ENCODE measurements around the gene VPS37D.

The VPS37D gene

DNA sequence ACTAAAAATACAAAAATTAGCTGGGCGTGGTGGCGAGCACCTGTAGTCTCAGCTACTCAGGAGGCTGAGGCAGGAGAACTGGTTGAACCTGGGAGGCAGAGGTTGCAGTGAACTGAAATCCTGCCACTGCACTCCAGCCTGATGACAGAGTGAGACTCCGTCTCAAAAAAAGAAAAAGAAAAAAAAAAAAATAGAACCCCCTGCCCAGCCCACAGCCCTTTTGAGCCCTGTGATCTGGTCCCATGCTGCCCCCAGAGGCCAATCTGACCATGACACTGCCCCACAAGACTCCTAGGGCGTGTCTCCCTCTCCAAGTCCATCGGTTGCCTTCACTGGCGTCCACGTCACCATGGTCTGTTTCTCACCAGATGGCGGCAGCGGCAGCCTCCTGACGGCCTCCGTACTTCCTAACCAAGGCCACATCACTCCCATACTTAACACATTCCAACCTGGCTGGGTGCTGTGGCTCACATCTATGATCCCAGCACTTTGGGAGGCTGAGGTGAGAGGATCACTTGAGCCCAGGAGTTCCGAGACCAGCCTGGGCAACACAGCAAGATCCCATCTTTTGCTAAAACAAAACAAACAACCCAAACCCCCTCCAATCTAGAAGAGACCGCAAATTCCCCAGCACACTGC lies 33.8 kb downstream of the VPS37D start:
- Histone ChIP-seq H3K79me2 (no peaks in the 10 kb centered on the region), H3K27me3 (ENCODE audit: control insufficient read depth, insufficient read depth, low read length) (no peaks in the 10 kb centered on the region), H3K27ac (no peak overlapping the region), H3K4me1 (no peaks in the 10 kb centered on the region), H3K9me3 (ENCODE audit: control insufficient read depth, low read length) (no peaks in the 10 kb centered on the region), H3K9ac (no peak overlapping the region), H3K36me3 (ENCODE audit: control insufficient read depth, insufficient read depth, low read length) (no peaks in the 10 kb centered on the region), H3K4me3 (ENCODE audit: low read depth, low read length) (no peak overlapping the region), H2AFZ (no peak overlapping the region), H3K4me2 (ENCODE audit: low read length) (no peak overlapping the region)
- TF ChIP-seq, protein P1, sequence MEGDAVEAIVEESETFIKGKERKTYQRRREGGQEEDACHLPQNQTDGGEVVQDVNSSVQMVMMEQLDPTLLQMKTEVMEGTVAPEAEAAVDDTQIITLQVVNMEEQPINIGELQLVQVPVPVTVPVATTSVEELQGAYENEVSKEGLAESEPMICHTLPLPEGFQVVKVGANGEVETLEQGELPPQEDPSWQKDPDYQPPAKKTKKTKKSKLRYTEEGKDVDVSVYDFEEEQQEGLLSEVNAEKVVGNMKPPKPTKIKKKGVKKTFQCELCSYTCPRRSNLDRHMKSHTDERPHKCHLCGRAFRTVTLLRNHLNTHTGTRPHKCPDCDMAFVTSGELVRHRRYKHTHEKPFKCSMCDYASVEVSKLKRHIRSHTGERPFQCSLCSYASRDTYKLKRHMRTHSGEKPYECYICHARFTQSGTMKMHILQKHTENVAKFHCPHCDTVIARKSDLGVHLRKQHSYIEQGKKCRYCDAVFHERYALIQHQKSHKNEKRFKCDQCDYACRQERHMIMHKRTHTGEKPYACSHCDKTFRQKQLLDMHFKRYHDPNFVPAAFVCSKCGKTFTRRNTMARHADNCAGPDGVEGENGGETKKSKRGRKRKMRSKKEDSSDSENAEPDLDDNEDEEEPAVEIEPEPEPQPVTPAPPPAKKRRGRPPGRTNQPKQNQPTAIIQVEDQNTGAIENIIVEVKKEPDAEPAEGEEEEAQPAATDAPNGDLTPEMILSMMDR (IDR thresholded peaks at IDR 0.05): peak; percentile 54

DNA sequence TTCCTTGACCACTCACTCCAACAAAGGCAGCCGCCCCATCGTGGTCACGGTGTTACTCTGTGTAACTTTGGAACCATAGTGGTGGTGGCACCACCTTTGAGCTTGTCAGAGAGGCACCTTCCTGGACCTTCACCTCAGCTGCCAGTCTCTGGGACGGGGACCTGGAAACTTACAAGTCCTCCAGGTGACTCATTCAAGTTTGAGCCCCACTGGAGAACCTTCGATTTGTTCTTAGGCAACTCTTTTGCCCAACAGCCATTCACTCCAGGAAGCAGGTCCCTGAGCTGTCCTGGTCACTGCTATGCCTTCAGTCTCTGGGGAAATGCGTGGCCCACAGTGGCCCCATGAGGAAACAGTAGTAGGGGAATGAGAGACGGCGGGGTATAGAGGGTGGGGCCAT lies 34.6 kb downstream of the VPS37D start:
- no peak overlapping the region for H3K27ac ChIP-seq
- H3K4me1 ChIP-seq: no peaks in the 10 kb centered on the region
- no peak overlapping the region for H2AFZ ChIP-seq
- H3K27me3 ChIP-seq (ENCODE audit: control insufficient read depth, insufficient read depth, low read length): no peaks in the 10 kb centered on the region
- H3K9me3 ChIP-seq (ENCODE audit: control insufficient read depth, low read length): no peaks in the 10 kb centered on the region
- H3K9ac ChIP-seq: no peak overlapping the region
- no peaks in the 10 kb centered on the region for H3K79me2 ChIP-seq
- TF ChIP-seq, protein P1 (IDR thresholded peaks at IDR 0.05): no peak
- no peak overlapping the region for H3K4me2 ChIP-seq (ENCODE audit: low read length)
- H3K36me3 ChIP-seq (ENCODE audit: control insufficient read depth, insufficient read depth, low read length): no peaks in the 10 kb centered on the region
- no peak overlapping the region for H3K4me3 ChIP-seq (ENCODE audit: low read depth, low read length)

DNA sequence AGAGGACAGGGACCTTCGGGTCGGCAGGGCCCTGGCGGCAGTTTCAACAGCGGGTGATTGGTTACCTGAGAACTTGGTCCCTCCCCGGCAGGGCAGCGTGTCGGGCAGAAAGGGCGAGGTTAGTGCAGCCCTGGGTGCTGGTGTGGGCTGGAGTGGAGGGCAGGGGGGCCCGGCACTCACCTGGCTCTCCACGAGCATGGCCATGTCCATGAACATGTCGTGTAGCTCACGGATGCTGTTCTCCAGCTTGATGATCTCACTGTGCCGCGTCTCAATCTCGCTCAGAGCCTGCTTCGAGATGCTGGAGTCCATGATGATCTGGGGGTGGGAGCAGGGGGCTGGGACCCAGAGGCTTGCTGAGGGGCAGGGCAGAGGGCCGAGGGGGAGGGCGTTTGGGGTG lies 35.0 kb downstream of the VPS37D start:
- Histone ChIP-seq H2AFZ (no peak overlapping the region), H3K4me2 (ENCODE audit: low read length) (no peak overlapping the region), H3K4me3 (ENCODE audit: low read depth, low read length) (no peak overlapping the region), H3K9ac (no peak overlapping the region), H3K36me3 (ENCODE audit: control insufficient read depth, insufficient read depth, low read length) (no peaks in the 10 kb centered on the region), H3K9me3 (ENCODE audit: control insufficient read depth, low read length) (no peaks in the 10 kb centered on the region), H3K27ac (no peak overlapping the region), H3K4me1 (no peaks in the 10 kb centered on the region), H3K27me3 (ENCODE audit: control insufficient read depth, insufficient read depth, low read length) (no peaks in the 10 kb centered on the region), H3K79me2 (no peaks in the 10 kb centered on the region)
- TF ChIP-seq, protein P1 (IDR thresholded peaks at IDR 0.05): no peak

DNA sequence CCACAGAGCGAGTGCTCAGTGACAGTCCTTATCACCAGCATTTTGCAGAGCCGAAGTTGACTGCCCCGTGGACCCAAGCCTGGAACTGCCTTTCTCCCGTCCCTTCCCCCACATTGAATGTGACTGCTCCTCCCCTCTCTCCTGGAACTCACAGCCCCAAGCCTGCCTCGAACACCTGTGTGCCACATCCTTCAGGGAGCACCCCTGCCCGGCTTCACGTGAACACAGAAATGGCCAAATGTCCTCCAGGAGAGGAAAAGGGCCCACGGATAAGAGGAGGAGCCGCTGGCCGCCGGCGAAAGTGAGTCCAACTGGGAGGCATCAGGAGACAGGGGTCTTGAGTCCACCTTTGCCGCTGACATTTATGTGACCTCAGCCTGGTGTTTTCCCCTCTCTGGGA lies 35.6 kb downstream of the VPS37D start:
- TF ChIP-seq, protein P1 (IDR thresholded peaks at IDR 0.05): no peak
- H3K9me3 ChIP-seq (ENCODE audit: control insufficient read depth, low read length): no peaks in the 10 kb centered on the region
- no peaks in the 10 kb centered on the region for H3K4me1 ChIP-seq
- H3K36me3 ChIP-seq (ENCODE audit: control insufficient read depth, insufficient read depth, low read length): no peaks in the 10 kb centered on the region
- no peaks in the 10 kb centered on the region for H3K79me2 ChIP-seq
- no peak overlapping the region for H3K9ac ChIP-seq
- no peak overlapping the region for H3K4me3 ChIP-seq (ENCODE audit: low read depth, low read length)
- H3K27ac ChIP-seq: no peak overlapping the region
- no peaks in the 10 kb centered on the region for H3K27me3 ChIP-seq (ENCODE audit: control insufficient read depth, insufficient read depth, low read length)
- H2AFZ ChIP-seq: no peak overlapping the region
- H3K4me2 ChIP-seq (ENCODE audit: low read length): no peak overlapping the region
